Measurements from ENCODE around the gene DRD2. TPM values are rescaled to one million over a fixed set of nuclear protein-coding genes. Genes with fewer than 3 reads are reported as not detected.

The DRD2 gene
- total RNA-seq, 1 experiment from 2014 or later, result 8.2 TPM

DNA sequence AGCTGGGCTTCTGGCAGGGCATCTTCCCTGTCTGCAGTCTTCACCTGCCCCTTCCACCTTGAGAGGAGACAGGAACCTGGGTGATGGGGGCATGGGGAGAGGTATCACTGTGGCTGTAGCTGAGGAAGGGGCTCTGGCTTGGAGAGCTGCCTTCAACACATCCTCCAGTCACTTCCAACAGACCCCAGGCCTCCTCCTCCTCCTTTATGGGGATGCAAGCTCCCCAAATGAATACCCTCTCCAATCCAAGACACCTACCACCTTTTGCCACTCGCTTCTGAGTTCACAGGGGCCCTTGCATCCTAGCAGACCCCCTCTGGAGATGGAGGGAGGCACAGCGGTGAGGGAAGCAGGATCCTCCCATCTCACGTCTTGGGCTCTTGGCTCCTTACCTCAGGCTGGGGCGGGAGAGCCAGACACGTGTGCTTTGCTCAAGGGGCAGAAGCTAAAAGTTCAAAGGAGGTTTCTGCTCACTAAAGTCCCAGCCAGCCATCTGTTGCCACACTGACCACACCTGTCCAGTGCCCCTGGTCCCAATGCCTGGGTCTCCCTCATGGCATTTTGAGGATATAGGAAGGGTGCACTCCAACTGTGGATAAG, 74.5 kb downstream of the DRD2 start:
- no peak for DNase-seq (ENCODE audit: low read depth)

- no peak for DNase-seq (ENCODE audit: low read depth)
Observed at GRCh38 chr11:113398669-113399430, 76.3 kb downstream of the DRD2 start.

- no peak for DNase-seq (ENCODE audit: low read depth)
Observed at GRCh38 chr11:113397821-113398220, 77.4 kb downstream of the DRD2 start.

DNA sequence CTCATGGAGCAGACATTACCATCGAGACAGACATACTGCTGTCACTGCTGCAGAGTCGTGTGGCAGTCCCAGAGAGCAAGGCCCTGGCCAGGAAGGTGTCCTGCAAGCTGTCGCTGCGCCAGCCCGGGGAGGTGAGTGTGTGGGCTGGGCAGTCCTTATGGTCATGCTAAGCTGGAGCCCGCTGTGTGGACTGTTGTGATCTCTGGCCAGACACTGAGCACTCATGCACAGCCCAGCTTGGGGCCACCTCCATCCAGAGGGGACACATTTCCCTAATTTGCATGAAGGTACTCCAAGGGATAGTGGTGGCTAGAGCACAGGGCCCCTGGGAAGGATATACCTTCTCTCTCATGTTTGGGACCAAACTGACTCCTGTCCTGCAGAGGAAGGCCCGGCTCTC, 78.0 kb downstream of the DRD2 start:
- DNase-seq (ENCODE audit: low read depth), result no peak

DNA sequence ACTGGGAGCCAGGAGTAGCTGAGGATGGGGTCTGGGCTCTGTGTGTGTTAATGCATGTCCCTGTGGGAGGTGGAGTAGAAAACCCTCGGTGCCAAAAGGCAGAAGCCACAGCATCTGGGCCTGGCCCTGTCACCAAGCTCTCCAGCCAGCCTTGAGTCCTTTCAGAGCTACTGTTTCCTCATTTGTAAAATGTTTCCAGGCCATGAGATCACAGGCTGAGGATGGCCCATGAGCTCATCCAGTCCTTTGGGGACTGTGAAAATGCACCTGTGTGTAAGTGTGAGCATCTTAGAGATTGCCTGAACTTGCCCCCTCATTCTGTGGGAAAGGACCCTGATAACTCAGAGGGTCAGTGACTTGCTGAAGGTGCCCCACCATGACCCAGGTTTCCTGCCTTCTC, 78.5 kb downstream of the DRD2 start:
- DNase-seq (ENCODE audit: low read depth), result no peak

- DNase-seq (ENCODE audit: low read depth), result no peak
Observed at GRCh38 chr11:113395782-113396336, 79.3 kb downstream of the DRD2 start.

GRCh38 chr11:113394919-113395318, 80.3 kb downstream of the DRD2 start:
- DNase-seq (ENCODE audit: low read depth), result no peak

- DNase-seq (ENCODE audit: low read depth), result no peak
Observed at GRCh38 chr11:113393501-113393985, 81.7 kb downstream of the DRD2 start.

DNA sequence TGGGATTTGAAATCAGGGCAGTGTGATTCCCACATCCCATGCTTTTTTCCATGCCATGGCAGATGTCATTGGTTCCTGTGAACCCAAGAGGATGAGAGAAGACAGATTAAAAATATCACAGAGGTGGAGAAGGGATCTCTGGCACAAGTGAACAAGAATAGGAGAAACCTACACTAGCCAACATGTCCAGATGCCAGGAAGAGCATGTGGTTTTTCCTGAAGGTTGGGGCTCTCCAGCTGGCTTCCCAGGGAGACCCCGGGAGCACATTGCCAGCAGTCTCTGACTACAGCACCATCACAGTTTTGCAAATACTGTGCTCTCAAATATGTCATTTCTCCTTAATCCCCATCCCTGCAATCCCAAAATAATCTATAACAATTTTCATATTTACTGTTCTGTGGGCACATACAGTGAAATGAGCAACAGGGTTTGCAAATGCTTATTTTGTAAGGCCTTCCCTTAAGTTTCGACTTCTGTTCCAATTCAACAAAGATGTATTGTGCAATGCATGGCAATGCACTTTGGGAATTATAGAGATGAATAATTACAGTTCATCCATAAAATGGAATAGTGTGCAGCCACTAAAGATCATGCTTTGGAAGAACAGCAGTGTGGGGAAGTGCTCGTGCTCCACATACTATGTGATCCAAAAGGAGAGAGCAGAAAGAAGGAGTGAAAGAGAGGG, 82.8 kb downstream of the DRD2 start:
- no peak for DNase-seq (ENCODE audit: low read depth)

DNA sequence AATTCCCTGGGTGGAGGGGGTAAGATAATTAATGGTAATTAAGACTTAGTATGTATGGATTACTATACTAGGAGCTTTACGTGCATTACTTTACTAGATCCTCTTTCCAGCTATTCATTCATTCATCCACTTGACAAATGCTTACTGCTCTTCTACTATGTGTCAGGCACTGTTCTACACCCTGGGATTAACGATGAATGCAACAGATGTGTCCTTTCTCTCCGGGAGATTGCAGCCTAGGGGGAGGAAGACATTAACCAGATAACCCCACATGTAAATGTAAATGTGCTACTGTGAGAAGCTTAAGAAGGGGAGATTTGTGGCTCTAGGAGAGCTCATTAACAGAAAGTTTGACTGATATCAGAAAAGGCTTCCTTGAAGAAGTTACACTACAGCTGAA, 85.9 kb downstream of the DRD2 start:
- no peak for DNase-seq (ENCODE audit: low read depth)

- DNase-seq (ENCODE audit: low read depth), result no peak
Observed at GRCh38 chr11:113387605-113388211, 87.5 kb downstream of the DRD2 start, which contains the start of gene ANKK1. Gene ANKK1, plus strand, starts transcription at chr11:113387779. Its CDS starts 106 bp downstream, at chr11:113387885.

DNA sequence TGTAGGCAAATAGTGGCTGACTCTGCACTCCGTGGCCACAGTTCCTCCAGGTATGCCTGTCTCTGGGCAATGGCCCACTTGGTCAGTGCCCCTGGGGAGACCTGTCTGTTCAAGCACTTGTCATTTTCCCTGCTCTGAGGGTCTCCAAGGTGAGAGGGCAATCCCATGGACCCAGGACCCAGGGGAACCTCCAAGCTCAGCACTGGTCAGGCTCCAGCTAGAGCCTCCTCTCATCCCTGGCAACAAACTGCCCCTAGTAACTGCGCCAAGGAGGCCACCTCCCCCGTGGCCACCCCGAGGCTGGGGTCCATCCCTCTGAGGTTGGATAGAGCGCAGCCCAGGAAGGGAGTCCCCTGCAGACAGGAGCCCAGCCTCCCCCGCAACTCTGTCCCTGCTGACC, 88.3 kb downstream of the DRD2 start:
- no peak for DNase-seq (ENCODE audit: low read depth)

DNA sequence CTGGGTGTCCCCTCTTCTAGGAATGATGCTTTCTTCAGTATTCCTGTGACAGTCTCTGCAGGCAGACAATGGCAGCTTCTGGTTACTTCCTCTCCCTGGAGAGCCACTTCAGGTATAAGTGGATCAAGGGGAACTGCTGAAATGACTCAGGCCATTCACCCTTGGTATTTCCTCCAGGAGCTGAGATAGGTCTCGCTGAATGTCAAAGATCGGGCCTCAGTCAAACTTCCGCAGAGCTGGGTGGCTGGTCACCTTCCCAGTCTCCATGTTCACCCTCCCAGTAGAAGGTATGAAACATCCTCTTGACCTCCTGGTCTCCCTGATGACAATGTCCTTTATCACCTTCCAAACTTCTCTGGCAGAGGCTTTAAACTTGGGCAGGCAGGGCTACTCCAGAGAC, 89.4 kb downstream of the DRD2 start:
- DNase-seq (ENCODE audit: low read depth), result no peak

- DNase-seq (ENCODE audit: low read depth), result peak; percentile 96
Observed at GRCh38 chr11:113384551-113384950, 90.6 kb downstream of the DRD2 start.

GRCh38 chr11:113382121-113382520, 93.1 kb downstream of the DRD2 start:
- DNase-seq (ENCODE audit: low read depth), result peak; percentile 16

DNA sequence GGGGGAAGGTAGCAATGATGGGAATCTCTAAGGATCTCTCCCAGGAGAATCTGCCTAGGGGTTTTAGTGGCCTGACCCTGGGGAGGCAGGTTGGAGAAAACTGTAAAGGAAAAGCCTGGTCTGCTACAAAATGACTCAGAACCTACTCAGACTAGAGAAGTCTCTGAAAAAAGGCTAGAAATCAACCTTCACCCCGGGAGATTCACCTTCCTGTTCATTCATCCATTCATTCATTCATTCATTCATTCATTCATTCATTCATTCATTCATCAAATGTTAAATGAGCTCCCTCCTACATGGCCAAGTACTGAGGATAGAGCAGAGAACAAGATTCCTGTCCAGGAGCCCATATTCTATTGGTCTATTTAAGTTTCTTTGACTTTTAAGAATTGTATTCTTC, 96.5 kb downstream of the DRD2 start:
- DNase-seq (ENCODE audit: low read depth), result peak; percentile 32

DNA sequence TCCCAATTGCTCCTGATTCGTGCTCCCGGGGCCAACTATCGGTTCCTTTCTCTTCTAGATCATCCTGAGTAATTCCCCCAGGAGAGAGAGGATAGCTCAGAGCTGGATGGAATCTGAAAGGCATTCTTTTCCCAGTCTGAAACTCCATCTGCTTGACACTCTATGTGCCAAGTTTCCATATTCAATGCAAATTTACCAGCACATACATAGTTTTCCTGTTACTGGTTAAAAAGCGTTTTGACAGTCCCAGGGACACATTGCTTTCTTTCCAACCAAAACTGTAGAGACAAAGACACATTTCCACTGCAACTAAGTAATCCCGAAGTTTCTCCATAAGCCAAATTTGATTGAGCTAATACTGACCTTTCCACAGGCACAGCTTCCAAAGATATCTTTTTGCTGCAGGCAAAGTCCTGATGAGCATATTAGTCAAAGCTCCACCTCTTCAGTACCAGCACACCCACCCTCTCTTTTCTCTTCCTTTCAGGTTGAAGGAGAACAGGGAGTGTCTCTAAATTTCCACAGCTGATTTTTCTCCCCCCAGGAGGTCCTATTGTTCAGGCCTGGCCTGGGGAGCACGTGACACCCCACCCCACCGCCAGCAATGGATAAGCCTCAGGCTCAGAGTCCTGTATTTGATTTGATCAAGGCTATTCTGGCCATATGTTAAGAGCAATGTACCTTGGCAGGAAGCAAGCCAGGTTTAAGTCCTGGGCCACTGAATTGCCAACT, 97.4 kb downstream of the DRD2 start:
- peak; percentile 53 for DNase-seq (ENCODE audit: low read depth)

DNA sequence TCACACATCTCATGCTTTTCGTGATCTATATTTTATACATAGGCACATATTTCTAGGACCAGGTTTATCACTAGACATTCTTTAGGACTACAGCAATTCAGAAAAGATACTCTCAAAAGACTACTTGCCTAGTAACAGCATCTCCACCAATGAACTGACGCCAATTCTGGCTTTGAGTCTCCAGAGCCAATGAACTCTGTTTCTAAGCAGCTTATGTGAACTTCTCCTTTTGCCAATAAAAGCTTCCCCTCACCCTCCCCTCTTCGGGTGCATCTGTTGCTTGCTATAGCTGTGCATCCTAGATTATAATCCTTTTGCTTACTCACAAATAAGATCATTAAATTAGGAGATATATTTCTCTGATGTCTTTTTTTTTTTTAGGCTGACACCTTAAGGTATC, 99.0 kb downstream of the DRD2 start:
- DNase-seq (ENCODE audit: low read depth), result no peak

- DNase-seq (ENCODE audit: low read depth), result no peak
Observed at GRCh38 chr11:113375402-113375801, 99.8 kb downstream of the DRD2 start.

- no peak for DNase-seq (ENCODE audit: low read depth)
Observed at GRCh38 chr11:113373981-113374560, 101.1 kb downstream of the DRD2 start.

- DNase-seq (ENCODE audit: low read depth), result peak; percentile 80
Observed at GRCh38 chr11:113373306-113373705, 101.9 kb downstream of the DRD2 start.

Measured in RPMI7951 (cell line).